ENCODE measurements around the gene MMD. TPM values are rescaled to one million over a fixed set of nuclear protein-coding genes. Genes with fewer than 3 reads are reported as not detected.
"Not testable (repeated sequence)": the region's sequence is repeated elsewhere in the genome, so short reads cannot be mapped to it uniquely, and the experiment has no call there.

MMD gene
- total RNA-seq, 1 donor from 2014 or later, result 22.3 TPM

DNA sequence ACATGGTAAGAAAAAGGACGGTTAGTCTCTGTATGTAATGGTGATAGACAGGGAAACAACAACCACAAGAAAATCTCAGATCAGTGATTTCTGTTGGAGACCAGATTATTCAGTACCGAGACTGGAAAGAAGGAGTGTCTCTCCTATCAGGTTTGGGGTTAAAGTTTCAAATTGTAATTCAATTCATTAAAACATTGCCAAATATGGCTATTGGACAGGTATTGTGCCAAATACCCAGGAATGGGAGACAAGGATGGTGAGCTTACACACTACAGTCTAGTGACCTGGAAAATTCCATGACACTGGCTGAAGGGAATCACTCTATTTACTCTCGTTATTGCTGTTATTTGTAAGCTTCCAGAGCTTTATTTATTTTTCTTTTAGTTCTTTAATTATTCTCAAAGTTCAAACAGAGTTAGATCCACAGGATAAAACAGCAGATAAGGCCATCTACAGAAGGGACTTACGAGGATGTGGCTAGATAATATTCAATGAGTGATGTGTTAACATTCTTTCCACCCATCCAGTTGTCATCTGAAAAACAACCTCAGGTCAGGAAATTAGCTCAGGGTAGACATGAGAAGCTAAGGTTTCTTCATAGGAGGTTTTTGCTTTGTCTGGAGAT lies 25.1 kb upstream of the MMD start:
- no peak for DNase-seq (ENCODE audit: low read depth)
- H3K36me3 ChIP-seq (ENCODE audit: control insufficient read depth, insufficient read depth, low read length), result no peaks in the 10 kb centered on the region
- H3K27me3 ChIP-seq (ENCODE audit: control insufficient read depth, insufficient read depth, low read length), result no peaks in the 10 kb centered on the region
- H3K4me3 ChIP-seq (ENCODE audit: low read depth, low read length), result no peak overlapping the region
- TF ChIP-seq, protein P1, sequence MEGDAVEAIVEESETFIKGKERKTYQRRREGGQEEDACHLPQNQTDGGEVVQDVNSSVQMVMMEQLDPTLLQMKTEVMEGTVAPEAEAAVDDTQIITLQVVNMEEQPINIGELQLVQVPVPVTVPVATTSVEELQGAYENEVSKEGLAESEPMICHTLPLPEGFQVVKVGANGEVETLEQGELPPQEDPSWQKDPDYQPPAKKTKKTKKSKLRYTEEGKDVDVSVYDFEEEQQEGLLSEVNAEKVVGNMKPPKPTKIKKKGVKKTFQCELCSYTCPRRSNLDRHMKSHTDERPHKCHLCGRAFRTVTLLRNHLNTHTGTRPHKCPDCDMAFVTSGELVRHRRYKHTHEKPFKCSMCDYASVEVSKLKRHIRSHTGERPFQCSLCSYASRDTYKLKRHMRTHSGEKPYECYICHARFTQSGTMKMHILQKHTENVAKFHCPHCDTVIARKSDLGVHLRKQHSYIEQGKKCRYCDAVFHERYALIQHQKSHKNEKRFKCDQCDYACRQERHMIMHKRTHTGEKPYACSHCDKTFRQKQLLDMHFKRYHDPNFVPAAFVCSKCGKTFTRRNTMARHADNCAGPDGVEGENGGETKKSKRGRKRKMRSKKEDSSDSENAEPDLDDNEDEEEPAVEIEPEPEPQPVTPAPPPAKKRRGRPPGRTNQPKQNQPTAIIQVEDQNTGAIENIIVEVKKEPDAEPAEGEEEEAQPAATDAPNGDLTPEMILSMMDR (IDR thresholded peaks at IDR 0.05; ENCODE audit: insufficient read depth, low read length, poor library complexity, severe bottlenecking), result no peak

DNA sequence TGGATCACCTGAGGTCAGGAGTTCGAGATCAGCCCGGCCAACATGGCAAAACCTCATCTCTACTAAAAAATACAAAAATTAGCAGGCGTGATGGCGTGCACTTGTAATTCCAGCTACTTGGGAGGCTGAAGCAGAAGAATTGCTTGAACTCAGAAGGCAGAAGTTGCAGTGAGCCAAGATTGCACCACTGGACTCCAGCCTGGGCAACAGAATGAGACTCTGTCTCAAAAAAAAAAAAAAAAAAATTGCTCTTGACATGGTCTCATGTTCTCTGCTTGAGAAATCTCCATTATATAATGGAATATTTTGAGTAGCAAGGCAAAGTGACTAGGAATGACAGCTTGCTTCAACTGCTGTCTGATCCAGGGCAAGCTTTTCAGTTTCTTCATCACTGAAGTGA lies 24.4 kb upstream of the MMD start:
- H3K27me3 ChIP-seq (ENCODE audit: control insufficient read depth, insufficient read depth, low read length); H3K4me3 ChIP-seq (ENCODE audit: low read depth, low read length); H3K36me3 ChIP-seq (ENCODE audit: control insufficient read depth, insufficient read depth, low read length); DNase-seq (ENCODE audit: low read depth): not testable (repeated sequence)

DNA sequence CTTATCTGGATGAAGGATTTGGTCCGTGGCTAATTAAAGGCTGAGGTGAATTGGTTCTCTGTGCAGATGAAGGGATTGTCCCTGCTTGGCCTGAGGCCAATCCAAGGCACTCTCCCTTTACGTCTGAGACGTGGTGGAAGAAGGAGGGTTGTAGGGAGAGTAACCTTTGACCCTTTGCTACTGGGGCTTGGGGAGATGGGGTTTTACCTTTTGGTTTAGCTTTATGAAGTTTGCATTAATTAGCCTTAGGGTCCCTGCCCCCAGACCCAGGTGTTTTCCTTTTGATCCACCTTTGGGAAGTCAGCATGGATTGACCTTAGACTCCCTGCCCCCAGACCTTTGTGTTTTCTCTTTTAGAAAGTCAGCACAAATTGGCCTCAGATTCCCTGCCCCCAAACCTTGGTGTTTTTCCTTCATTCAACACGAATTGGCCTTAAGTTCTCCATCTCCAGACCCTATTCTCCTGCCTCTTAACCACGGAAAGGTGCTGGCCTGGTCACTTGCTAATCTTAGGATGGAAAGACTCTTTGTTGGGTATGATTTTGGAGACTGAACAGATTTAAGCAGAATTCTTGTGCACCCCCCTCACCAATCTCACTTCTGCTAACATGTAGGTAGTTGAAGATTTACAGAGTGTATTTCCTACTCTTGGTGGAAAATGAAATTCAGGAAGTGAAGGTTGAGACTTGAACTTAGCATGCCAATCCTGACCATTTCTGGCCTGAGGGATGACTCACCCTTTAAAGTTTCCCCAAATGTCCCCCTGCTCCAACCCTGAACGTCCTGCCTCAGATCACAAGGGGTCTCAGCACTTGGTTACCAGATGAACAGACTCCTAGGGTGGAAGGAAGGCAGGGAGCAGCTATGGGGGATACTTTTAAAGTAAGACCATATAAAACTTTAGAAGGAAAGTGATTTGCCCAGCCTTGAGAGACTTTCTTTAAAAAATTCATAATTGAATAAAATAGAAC lies 23.1 kb upstream of the MMD start:
- H3K27me3 ChIP-seq (ENCODE audit: control insufficient read depth, insufficient read depth, low read length), result no peaks in the 10 kb centered on the region
- H3K36me3 ChIP-seq (ENCODE audit: control insufficient read depth, insufficient read depth, low read length), result no peaks in the 10 kb centered on the region
- no peak overlapping the region for H3K4me3 ChIP-seq (ENCODE audit: low read depth, low read length)
- TF ChIP-seq, protein P1 (IDR thresholded peaks at IDR 0.05; ENCODE audit: insufficient read depth, low read length, poor library complexity, severe bottlenecking), result no peak
- DNase-seq (ENCODE audit: low read depth), result peak; percentile 45

DNA sequence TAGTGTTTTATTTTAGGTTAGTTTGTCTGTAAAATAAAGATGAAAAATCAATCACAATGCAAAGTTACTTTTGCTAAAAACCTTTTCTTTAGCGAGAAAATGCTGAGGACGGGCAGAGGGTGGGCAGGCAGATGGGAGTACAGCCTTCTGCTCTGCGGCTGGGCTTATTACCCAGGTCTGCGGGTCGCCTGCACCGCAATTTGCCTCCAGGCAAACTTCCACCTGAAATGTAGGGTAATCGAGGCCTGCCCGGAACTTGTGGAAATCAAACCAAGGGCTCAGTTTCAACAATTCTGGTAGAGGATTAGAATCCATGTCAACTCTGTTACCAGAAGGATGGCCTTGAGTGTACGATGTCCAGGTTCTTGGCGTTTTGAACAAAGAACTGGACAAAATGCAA lies 22.3 kb upstream of the MMD start:
- Histone ChIP-seq H3K36me3 (ENCODE audit: control insufficient read depth, insufficient read depth, low read length) (no peaks in the 10 kb centered on the region), H3K27me3 (ENCODE audit: control insufficient read depth, insufficient read depth, low read length) (no peaks in the 10 kb centered on the region), H3K4me3 (ENCODE audit: low read depth, low read length) (no peak overlapping the region)
- TF ChIP-seq, protein P1 (IDR thresholded peaks at IDR 0.05; ENCODE audit: insufficient read depth, low read length, poor library complexity, severe bottlenecking), result no peak
- DNase-seq (ENCODE audit: low read depth), result no peak

DNA sequence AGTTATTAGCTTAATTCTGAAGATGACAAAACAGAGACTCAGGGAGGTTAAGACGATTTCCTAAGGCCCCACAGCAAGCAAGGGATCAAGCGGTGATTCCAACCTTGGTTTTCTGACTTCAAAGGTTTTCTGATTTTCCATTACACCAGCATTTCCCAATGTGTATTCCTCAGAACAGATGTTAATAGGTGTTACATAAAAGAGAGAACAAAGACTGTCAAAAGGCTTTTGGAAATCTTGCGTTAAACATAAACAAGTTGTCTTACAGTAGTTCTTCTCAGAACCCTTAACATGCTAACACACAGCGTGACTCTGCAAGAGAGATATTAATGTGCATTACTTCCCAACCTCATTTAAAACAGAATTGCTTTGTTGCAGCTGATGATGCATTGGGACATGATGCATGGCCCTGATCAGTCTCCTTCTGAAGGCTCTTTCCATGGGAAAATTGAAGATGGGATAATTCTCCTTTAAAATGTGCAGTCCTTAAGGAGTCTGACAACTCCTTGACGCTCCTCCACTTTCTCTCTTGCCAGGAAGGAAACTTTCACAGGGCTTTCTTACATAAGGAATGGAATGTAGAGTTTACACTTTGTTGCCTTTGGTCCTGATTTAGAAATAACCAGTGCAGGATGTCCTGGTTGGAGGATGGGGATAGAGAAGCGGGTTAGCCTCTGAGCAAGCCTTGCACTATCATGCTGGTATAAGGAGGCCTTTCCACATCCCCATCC lies 21.5 kb upstream of the MMD start:
- no peak for DNase-seq (ENCODE audit: low read depth)

More for the DNA sequence above, 21.5 kb upstream of the MMD start:
- Histone ChIP-seq H3K4me3 (ENCODE audit: low read depth, low read length) (no peak overlapping the region), H3K27me3 (ENCODE audit: control insufficient read depth, insufficient read depth, low read length) (no peaks in the 10 kb centered on the region), H3K36me3 (ENCODE audit: control insufficient read depth, insufficient read depth, low read length) (no peaks in the 10 kb centered on the region)
- TF ChIP-seq, protein P1 (IDR thresholded peaks at IDR 0.05; ENCODE audit: insufficient read depth, low read length, poor library complexity, severe bottlenecking), result no peak
